Epithelial cell of proximal tubule (primary cell): ENCODE measurements around the gene STARD7. TPM values are rescaled to one million over a fixed set of nuclear protein-coding genes. Genes with fewer than 3 reads are reported as not detected.

Source experiments
- DNase-seq: peaks from one replicate; pipeline ENCODE4 v3.0.0-alpha.2; 2011; ENCODE audit warnings: low read depth
- H3K4me3 ChIP-seq: 2 replicates; pipeline ENCODE4 v1.5.1; 2011; ENCODE audit warnings: low read depth, mild to moderate bottlenecking, low read length
- CTCF ChIP-seq: conservative IDR thresholded peaks from 2 replicates; pipeline ENCODE4 v1.5.1; 2012; ENCODE audit warnings: low read depth, mild to moderate bottlenecking, low read length
- total RNA-seq: library from RNA; depleted of rRNA; stranded (reverse); fragments of >200 nt; gene quantifications from 2 replicates; pipeline ENCODE4 v1.2.3, GENCODE V29; 2015

STARD7 gene
- total RNA-seq, 1 donor from 2014 or later = 99.2 TPM

DNA sequence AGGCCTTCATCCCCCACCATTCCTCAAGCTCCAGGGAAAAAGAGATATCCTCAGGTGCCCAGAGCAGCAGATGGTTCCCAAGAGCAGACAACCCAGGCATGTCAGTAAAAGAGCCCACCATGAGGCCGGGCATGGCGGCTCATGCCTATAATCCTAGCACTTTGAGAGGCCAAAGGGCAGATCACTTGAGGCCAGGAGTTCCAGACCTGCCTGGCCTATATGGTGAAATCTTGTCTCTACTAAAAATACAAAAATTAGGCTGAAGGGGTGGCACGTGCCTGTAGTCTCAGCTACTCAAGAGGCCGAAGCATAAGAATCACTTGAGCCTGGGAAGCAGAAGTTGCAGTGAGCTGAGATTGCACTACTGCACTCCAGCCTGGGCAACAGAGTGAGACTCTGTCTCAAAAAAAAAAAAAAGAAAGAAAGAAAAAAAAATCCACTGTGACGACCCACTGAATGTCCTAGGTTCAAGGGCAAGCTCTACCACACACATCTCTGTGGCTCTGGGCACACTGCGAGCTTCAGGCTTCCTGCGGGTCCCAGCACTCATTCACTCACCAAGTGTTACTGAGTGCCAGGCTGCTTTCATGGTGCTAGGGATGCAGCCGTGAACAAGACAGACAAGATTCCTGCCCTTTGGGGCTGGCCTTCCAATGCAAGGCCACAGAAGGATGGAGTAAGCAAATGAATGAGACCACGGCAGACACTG, 56.9 kb downstream of the STARD7 start:
- DNase-seq = no peak
- no peak for TF ChIP-seq CTCF
- H3K4me3 ChIP-seq = no peak overlapping the region

DNA sequence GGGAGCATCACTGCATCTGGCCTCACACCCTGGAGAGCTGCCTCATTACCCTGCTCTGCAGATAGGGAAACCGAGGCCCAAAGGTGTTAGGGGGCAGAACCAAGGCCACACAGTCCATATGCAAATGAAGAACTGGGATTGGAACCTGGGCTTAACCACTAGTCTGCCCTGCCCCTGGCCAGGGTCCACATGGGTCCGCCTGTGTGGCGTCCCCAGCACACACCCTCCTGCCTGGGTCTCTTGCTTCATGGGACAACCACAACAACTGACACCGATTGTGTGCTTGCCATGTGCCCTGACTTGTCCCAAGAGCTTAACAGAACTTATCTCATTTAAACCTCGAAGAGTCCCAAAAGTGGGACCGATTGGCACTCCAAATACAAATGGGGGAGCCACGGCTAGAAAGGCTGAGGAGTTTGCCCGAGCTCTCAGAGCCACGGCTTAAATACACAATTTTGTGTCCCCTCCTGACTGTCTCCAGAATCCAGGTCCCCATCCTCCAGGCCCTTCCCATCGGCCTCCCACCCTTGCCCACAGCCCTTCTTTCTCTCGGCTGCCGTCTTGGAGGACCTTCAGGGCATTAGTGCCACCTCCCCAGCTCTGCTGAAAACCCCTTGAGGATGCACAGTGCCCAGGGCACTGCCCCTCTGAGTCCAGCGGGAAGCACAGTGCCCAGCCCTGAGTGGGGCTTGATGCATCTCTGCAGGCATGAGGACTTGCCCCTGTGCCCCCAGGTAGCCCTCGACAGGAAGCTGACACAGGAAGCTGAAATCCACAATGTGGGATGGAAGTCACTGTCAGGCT, 57.6 kb downstream of the STARD7 start:
- H3K4me3 ChIP-seq = no peak overlapping the region
- DNase-seq = no peak
- TF ChIP-seq CTCF = no peak

DNA sequence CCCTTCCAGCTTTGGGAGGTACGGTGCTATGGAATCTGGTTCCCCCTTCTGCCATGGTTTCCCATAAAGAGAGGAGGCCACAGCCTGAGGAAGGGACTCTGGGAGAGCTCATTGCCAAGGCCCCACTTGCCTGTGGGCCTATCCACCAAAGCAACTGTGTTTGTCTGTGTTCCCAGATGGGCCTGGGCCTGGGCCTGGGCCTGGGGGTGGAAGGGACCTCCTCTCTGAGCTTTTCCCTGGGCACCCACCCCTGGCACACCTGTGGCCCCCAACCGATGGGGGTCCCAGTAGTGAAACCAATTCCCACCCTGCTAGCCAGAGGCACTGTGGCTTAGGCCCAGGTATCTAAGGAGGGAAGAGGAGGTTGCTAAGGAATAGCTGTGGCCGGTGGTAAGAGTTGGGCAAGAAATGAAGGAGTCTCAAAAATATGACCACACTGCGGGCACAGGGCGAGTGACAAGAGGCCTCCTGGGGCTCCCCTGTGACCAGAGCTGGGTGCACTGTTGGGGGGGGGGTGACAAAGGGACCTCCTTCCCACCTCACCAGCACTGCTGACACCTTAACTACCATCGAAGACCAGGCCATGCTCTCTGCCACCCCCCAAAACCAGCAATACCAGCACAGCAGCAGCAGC, 58.5 kb downstream of the STARD7 start:
- no peak for TF ChIP-seq CTCF
- H3K4me3 ChIP-seq = no peak overlapping the region
- DNase-seq = no peak

DNA sequence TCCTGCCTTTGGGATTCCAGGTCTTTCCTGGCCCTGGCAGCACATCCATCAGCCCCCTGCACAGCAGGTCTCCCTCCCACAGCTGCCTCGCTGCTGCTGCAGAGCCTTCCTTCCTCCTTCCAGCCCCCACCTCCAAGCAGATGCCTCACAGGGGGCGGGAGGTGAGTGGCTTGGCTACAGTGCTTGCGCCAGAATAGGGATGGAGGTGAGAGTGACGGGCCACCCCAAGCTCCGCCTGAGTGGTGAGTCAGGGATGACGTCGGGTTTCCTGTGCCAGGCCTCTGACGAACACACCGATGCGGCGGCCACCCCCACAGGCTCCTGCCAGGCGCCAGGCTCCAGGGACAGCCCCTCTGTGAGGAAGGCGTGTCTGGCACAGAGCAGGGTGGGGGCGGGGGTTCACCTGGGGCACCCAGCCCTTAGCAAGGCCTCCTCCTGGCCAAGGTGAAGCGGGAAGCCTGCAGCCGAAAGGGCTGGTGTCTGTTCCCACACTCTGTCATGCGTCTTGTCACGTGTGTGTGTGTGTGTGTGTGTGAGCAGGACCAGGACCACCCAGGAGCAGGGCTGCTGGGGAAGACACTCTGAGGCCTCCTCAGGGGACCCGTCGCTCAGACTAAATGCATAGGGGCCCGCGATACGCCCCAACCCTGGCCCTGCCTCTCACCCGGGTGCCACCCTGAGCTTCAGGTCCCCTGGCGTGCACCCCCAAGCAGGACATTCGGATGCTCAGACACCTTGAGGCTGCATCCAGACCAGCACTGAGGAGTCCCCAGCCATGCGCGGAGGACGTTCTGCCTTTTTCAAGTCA, 60.0 kb downstream of the STARD7 start:
- H3K4me3 ChIP-seq = no peak overlapping the region
- no peak for DNase-seq
- TF ChIP-seq CTCF = no peak

- TF ChIP-seq CTCF = no peak
- DNase-seq = no peak
- H3K4me3 ChIP-seq = no peak overlapping the region
These were observed 60.9 kb downstream of the STARD7 start for GRCh38 chr2:96147593-96148201.

DNA sequence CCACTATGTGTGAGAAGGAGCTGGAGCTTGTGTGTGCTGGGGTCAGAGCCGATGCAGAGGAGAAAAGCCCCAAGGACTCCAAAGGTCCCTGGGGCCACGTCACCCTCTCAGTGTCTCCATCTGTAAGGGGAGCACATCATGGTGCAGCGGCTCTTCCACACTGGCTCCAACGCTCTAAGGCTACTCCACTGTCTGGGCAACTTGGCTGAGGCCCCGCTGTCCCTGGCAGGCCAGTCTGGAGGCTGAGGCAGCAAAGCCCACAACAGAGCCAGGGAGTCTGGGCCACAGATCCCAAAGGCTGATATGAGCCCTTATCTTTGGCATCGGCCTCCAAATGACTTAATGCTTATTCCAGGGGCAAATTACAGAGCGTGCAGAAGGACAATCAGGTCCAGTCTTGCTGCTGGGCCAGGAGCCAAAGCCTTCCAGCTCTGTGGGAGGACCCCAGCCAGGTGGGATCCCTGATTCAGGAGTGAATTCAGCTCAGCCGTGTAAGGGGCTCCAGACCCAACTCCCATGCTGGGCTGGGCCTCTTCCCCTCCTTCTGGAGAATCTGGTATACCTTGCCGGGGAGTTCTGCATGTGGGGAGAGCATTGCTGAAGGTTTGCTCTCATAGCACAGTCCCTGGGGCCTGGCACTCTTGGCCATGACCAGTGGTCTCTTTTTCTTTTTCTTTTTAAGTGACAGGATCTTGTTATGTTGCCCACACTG, 61.6 kb downstream of the STARD7 start:
- TF ChIP-seq CTCF = no peak
- H3K4me3 ChIP-seq = no peak overlapping the region
- DNase-seq = no peak
